Hepatocyte (in vitro differentiated cells): Measurements from ENCODE around the gene PDLIM5. TPM values are rescaled to one million over a fixed set of nuclear protein-coding genes. Genes with fewer than 3 reads are reported as not detected.

ENCODE experiments used
- DNase-seq: peaks from one replicate; pipeline ENCODE4 v3.0.0-alpha.2; 2016; ENCODE audit warnings: low spot score
- H2AFZ ChIP-seq: fragments of 200-600 bp; sonication (generic); 2 replicates; pipeline ENCODE4 v1.6.0; 2016; ENCODE audit warnings: antibody characterized with exemption, mild to moderate bottlenecking
- H3K27ac ChIP-seq: fragments of 200-600 bp; sonication (generic); 2 replicates; pipeline ENCODE4 v1.5.1; 2016; ENCODE audit warnings: mild to moderate bottlenecking
- H3K27me3 ChIP-seq: fragments of 200-600 bp; sonication (generic); 2 replicates; pipeline ENCODE4 v1.6.1; 2016
- H3K36me3 ChIP-seq: fragments of 200-600 bp; sonication (generic); replicated peaks from 2 replicates; pipeline ENCODE4 v1.5.1; 2016; ENCODE audit warnings: low read depth; ENCODE audit not compliant: insufficient read depth
- H3K4me1 ChIP-seq: fragments of 200-600 bp; sonication (generic); 2 replicates; pipeline ENCODE4 v1.5.1; 2016; ENCODE audit warnings: mild to moderate bottlenecking, moderate library complexity; ENCODE audit not compliant: insufficient read depth
- H3K4me2 ChIP-seq: fragments of 200-600 bp; sonication (generic); 2 replicates; pipeline ENCODE4 v1.6.0; 2016
- H3K4me3 ChIP-seq: fragments of 200-600 bp; sonication (generic); 2 replicates; pipeline ENCODE4 v1.5.1; 2016; ENCODE audit warnings: mild to moderate bottlenecking
- H3K79me2 ChIP-seq: fragments of 200-600 bp; sonication (generic); 2 replicates; pipeline ENCODE4 v1.6.0; 2017; ENCODE audit warnings: mild to moderate bottlenecking
- H3K9me2 ChIP-seq: fragments of 200-600 bp; sonication (generic); replicated peaks from 2 replicates; pipeline ENCODE4 v1.6.0; 2017; ENCODE audit warnings: mild to moderate bottlenecking; ENCODE audit not compliant: insufficient read depth
- H3K9me3 ChIP-seq: fragments of 200-600 bp; sonication (generic); 2 replicates; pipeline ENCODE4 v1.5.1; 2016; ENCODE audit warnings: low read depth, mild to moderate bottlenecking
- H4K20me1 ChIP-seq: fragments of 200-600 bp; sonication (generic); 2 replicates; pipeline ENCODE4 v1.6.0; 2016; ENCODE audit warnings: mild to moderate bottlenecking; ENCODE audit not compliant: insufficient read depth, poor library complexity, severe bottlenecking
- CTCF ChIP-seq: fragments of 200-600 bp; sonication (generic); IDR thresholded peaks from 2 replicates; pipeline ENCODE4 v1.5.1; 2016; ENCODE audit warnings: antibody characterized with exemption, mild to moderate bottlenecking; ENCODE audit not compliant: poor library complexity
- EZH2 ChIP-seq: fragments of 200-600 bp; sonication (generic); IDR thresholded peaks from 2 replicates; pipeline ENCODE4 v1.6.1; 2016; ENCODE audit warnings: antibody characterized with exemption, mild to moderate bottlenecking, borderline replicate concordance
- EZH2phosphoT487 ChIP-seq: fragments of 200-600 bp; sonication (generic); IDR thresholded peaks from one replicate; pipeline ENCODE4 v1.6.1; 2018; ENCODE audit warnings: antibody characterized with exemption, mild to moderate bottlenecking, low read depth, moderate library complexity; ENCODE audit not compliant: unreplicated experiment, severe bottlenecking
- WGBS: methylation state at CpG from one replicate; pipeline ENCODE4 v1.1.6; 2016; ENCODE audit warnings: low lambda C conversion rate; ENCODE audit errors: missing lambda C conversion rate; 5-methylcytosine and 5-hydroxymethylcytosine counted together
- polyA plus RNA-seq: library from polyadenylated mRNA; unstranded; fragments of >200 nt; fragmentation: Nextera tagmentation; extraction: Ambion mirVana; gene quantifications from 2 replicates; pipeline ENCODE4 v1.2.1, GENCODE V29; 2016
- total RNA-seq: library from RNA; depleted of rRNA; stranded (reverse); fragments of >200 nt; gene quantifications from 2 replicates; pipeline ENCODE4 v1.2.3, GENCODE V29; 2014

Gene PDLIM5
- total and polyA plus RNA-seq, 2 experiments from 2014 or later: 97.1 to 121 TPM

GRCh38 chr4:94650690-94651089, 198.9 kb downstream of the PDLIM5 start:
- Histone ChIP-seq H4K20me1 (no peaks in the 10 kb centered on the region), H3K4me2 (no peak overlapping the region), H2AFZ (no peak overlapping the region), H3K9me3 (no peaks in the 10 kb centered on the region), H3K36me3 (no peaks in the 10 kb centered on the region), H3K27me3 (no peaks in the 10 kb centered on the region), H3K4me1 (peaks cover 28% of the 10 kb centered on the region), H3K9me2 (no peaks in the 10 kb centered on the region), H3K4me3 (no peak overlapping the region), H3K27ac (peak overlapping the region; percentile 15), H3K79me2 (no peaks in the 10 kb centered on the region)
- DNase-seq: no peak
- 56% methylated on average over 3 of the region's 3 CpGs for WGBS
- TF ChIP-seq EZH2phosphoT487 (no peak), EZH2 (no peak), CTCF (no peak)

- Histone ChIP-seq H3K4me2 (peak overlapping the region; percentile 1), H3K36me3 (peaks cover 2% of the 10 kb centered on the region), H3K4me1 (peaks cover 28% of the 10 kb centered on the region), H3K9me2 (no peaks in the 10 kb centered on the region), H4K20me1 (no peaks in the 10 kb centered on the region), H3K27me3 (no peaks in the 10 kb centered on the region), H2AFZ (no peak overlapping the region), H3K79me2 (no peaks in the 10 kb centered on the region), H3K27ac (peak overlapping the region; percentile 21), H3K4me3 (no peak overlapping the region), H3K9me3 (no peaks in the 10 kb centered on the region)
- 53% methylated on average over 3 of the region's 3 CpGs for WGBS
- DNase-seq: no peak
- TF ChIP-seq EZH2phosphoT487: no peak
- TF ChIP-seq CTCF: no peak
- TF ChIP-seq EZH2: no peak
These were observed 201.4 kb downstream of the PDLIM5 start for GRCh38 chr4:94653095-94653649.

- Histone ChIP-seq H3K36me3 (peaks cover 4% of the 10 kb centered on the region), H3K9me2 (no peaks in the 10 kb centered on the region), H2AFZ (no peak overlapping the region), H3K4me1 (peaks cover 28% of the 10 kb centered on the region), H3K4me3 (no peak overlapping the region), H3K4me2 (no peak overlapping the region), H4K20me1 (no peaks in the 10 kb centered on the region), H3K79me2 (no peaks in the 10 kb centered on the region), H3K27ac (no peak overlapping the region), H3K27me3 (no peaks in the 10 kb centered on the region), H3K9me3 (no peaks in the 10 kb centered on the region)
- TF ChIP-seq EZH2phosphoT487 (no peak), CTCF (no peak), EZH2 (no peak)
- DNase-seq: no peak
- 71% methylated on average over 3 of the region's 3 CpGs for WGBS
These were observed 202.4 kb downstream of the PDLIM5 start for GRCh38 chr4:94653984-94654609.
